AG08396 (cell line): ENCODE data around the gene TIGD1.

ENCODE experiments used
- DNase-seq: peaks from one replicate; pipeline ENCODE4 v3.0.0; 2012; ENCODE audit warnings: low spot score, mixed read lengths

TIGD1 gene

GRCh38 chr2:232523682-232524597 lies 26.4 kb downstream of the TIGD1 start:
- DNase-seq: peak; percentile 55

- DNase-seq: no peak
Measured at GRCh38 chr2:232523402-232523681, 27.0 kb downstream of the TIGD1 start.

- DNase-seq: no peak
Measured at GRCh38 chr2:232522623-232523401, 27.5 kb downstream of the TIGD1 start.

GRCh38 chr2:232521959-232522622 lies 28.3 kb downstream of the TIGD1 start:
- DNase-seq: peak; percentile 91

GRCh38 chr2:232521098-232521497 lies 29.3 kb downstream of the TIGD1 start:
- no peak for DNase-seq

- DNase-seq: no peak
Measured at GRCh38 chr2:232520489-232520888, 29.9 kb downstream of the TIGD1 start.

- DNase-seq: no peak
Measured at GRCh38 chr2:232519581-232520438, 30.5 kb downstream of the TIGD1 start, which contains the start of gene PRSS56. Gene PRSS56 (plus strand): TSS chr2:232520388. CDS start chr2:232520599, 211 bp downstream.

- DNase-seq: no peak
Measured at GRCh38 chr2:232518844-232519243, 31.5 kb downstream of the TIGD1 start.

GRCh38 chr2:232516551-232516950 lies 33.8 kb downstream of the TIGD1 start:
- DNase-seq: no peak

- DNase-seq: no peak
Measured at GRCh38 chr2:232515639-232516038, 34.7 kb downstream of the TIGD1 start.

- DNase-seq: no peak
Measured at GRCh38 chr2:232513353-232513752, 37.0 kb downstream of the TIGD1 start.

GRCh38 chr2:232512602-232513001 lies 37.8 kb downstream of the TIGD1 start:
- DNase-seq: no peak

- no peak for DNase-seq
Measured at GRCh38 chr2:232511336-232511890, 38.9 kb downstream of the TIGD1 start.

GRCh38 chr2:232508251-232508650 lies 42.1 kb downstream of the TIGD1 start:
- no peak for DNase-seq

- DNase-seq: no peak
Measured at GRCh38 chr2:232506709-232507108, 43.6 kb downstream of the TIGD1 start.

- DNase-seq: no peak
Measured at GRCh38 chr2:232505856-232506255, 44.5 kb downstream of the TIGD1 start.

- DNase-seq: no peak
Measured at GRCh38 chr2:232504438-232504837, 45.9 kb downstream of the TIGD1 start.

GRCh38 chr2:232503809-232504323 lies 46.5 kb downstream of the TIGD1 start:
- DNase-seq: no peak

GRCh38 chr2:232502911-232503808 lies 47.2 kb downstream of the TIGD1 start:
- peak; percentile 62 for DNase-seq

- no peak for DNase-seq
Measured at GRCh38 chr2:232502511-232502910, 47.8 kb downstream of the TIGD1 start.
